ENCODE results near the gene GNG14.
"Not testable (repeated sequence)": the region's sequence is repeated elsewhere in the genome, so short reads cannot be mapped to it uniquely, and the experiment has no call there.

The GNG14 gene

GRCh38 chr19:12723641-12724426, 36.0 kb downstream of the GNG14 start, which contains the start of gene TNPO2:
TNPO2 (minus strand) TSS chr19:12723932; CDS start chr19:12720977, 2,955 bp downstream.
- DNase-seq (ENCODE audit: low read depth) = no peak

DNA sequence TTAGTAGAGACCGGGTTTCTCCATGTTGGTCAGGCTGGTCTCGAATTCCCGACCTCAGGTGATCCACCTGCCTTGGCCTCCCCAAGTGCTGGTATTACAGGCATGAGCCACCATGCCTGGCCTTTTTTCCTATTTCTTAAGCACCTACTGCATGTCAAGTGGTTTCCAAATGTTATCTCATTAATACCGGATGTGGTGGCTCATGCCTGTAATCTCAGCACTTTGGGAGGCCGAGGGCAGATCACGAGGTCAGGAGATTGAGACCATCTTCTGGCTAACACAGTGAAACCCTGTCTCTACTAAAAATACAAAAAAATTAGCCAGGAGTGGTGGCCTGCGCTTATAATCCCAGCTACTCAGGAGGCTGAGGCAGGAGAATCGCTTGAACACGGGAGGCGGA, 37.8 kb downstream of the GNG14 start:
- DNase-seq (ENCODE audit: low read depth) = not testable (repeated sequence)

GRCh38 chr19:12726988-12727316, 39.2 kb downstream of the GNG14 start:
- DNase-seq (ENCODE audit: low read depth) = no peak

GRCh38 chr19:12727745-12728433, 40.1 kb downstream of the GNG14 start:
- DNase-seq (ENCODE audit: low read depth) = no peak

GRCh38 chr19:12730064-12730463, 42.3 kb downstream of the GNG14 start:
- DNase-seq (ENCODE audit: low read depth) = no peak

- DNase-seq (ENCODE audit: low read depth) = no peak
Observed at GRCh38 chr19:12731337-12731736, 43.5 kb downstream of the GNG14 start.

GRCh38 chr19:12733369-12734214, 45.8 kb downstream of the GNG14 start:
- no peak for DNase-seq (ENCODE audit: low read depth)

GRCh38 chr19:12736995-12737834, 49.4 kb downstream of the GNG14 start, which contains the start of gene GET3:
GET3 (plus strand) TSS chr19:12737497; CDS start chr19:12737506, 9 bp downstream.
- peak; percentile 100 for DNase-seq (ENCODE audit: low read depth)

DNA sequence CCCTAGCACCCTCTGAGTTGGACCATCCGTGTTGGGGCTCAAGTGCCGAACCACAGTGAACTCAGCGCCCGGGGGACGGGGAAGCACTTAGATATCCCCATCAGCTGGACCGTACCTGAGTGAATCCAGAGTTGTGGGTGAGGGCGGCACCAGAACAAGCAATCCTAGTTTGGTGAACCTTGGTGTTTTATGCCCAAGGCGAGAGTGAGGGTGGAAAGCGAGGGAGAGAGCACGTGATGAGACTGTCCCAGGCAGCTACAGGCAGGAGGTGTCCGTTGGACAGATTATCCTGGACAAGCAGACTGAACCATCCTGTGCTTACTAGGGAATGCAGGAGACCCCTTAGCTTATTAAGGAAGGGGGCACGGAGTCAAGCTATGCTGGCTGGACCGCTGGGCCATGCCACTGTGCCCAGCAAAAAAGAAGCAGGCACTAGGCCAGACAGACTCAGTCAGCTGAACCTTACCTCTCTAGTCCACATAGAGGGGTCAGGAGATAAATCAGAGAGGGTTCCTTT, 50.1 kb downstream of the GNG14 start:
- DNase-seq (ENCODE audit: low read depth) = no peak
